Astrocyte of the cerebellum (primary cell): ENCODE results near the gene SDHC.

ENCODE experiments used
- DNase-seq: peaks from one replicate; pipeline ENCODE4 v3.0.0-alpha.2; 2011; ENCODE audit warnings: low read depth
- H3K4me3 ChIP-seq: 2 replicates; pipeline ENCODE4 v1.5.1; 2011; ENCODE audit warnings: mild to moderate bottlenecking, low read depth, low read length, moderate library complexity
- CTCF ChIP-seq: IDR thresholded peaks from 2 replicates; pipeline ENCODE4 v1.5.1; 2012; ENCODE audit warnings: low read length, low read depth, moderate library complexity, mild to moderate bottlenecking; ENCODE audit errors: missing control alignments
- in situ Hi-C: cut with HindIII; loops from 2 replicates; pipeline ENCODE4 v1.10.0; 2017; ENCODE audit warnings: low sequenced_read_pairs

The SDHC gene

GRCh38 chr1:161274874-161275273 lies 39.3 kb upstream of the SDHC start:
- in situ Hi-C loops = no loop called here
- no peak overlapping the region for H3K4me3 ChIP-seq
- TF ChIP-seq CTCF = no peak
- DNase-seq = no peak

GRCh38 chr1:161282991-161283390 lies 31.2 kb upstream of the SDHC start:
- TF ChIP-seq CTCF = no peak
- DNase-seq = no peak
- no peak overlapping the region for H3K4me3 ChIP-seq
- in situ Hi-C loops = no loop called here

- no peak overlapping the region for H3K4me3 ChIP-seq
- no peak for TF ChIP-seq CTCF
- DNase-seq = no peak
- in situ Hi-C loops = no loop called here
Measured at GRCh38 chr1:161285113-161285512, 29.1 kb upstream of the SDHC start.

GRCh38 chr1:161285521-161285920 lies 28.7 kb upstream of the SDHC start:
- in situ Hi-C loops = no loop called here
- H3K4me3 ChIP-seq = no peak overlapping the region
- TF ChIP-seq CTCF = no peak
- DNase-seq = no peak

GRCh38 chr1:161287482-161288054 lies 26.6 kb upstream of the SDHC start:
- in situ Hi-C loops = no loop called here
- H3K4me3 ChIP-seq = no peak overlapping the region
- DNase-seq = no peak
- no peak for TF ChIP-seq CTCF

- DNase-seq = no peak
- no peak overlapping the region for H3K4me3 ChIP-seq
- no peak for TF ChIP-seq CTCF
- in situ Hi-C loops = no loop called here
Measured at GRCh38 chr1:161290779-161291178, 23.4 kb upstream of the SDHC start.

- no peak for DNase-seq
- no peak for TF ChIP-seq CTCF
- no peak overlapping the region for H3K4me3 ChIP-seq
- in situ Hi-C loops = no loop called here
Measured at GRCh38 chr1:161297415-161297814, 16.8 kb upstream of the SDHC start.
